Cardiac fibroblast (primary cell): ENCODE data around the gene AK9.

ENCODE experiments used
- DNase-seq, 2 donors: peaks; one replicate each; pipeline versions ENCODE4 v3.0.0 to v3.0.0-alpha.2; 2010; ENCODE audit warnings: low read depth in 2 of 2
- H3K4me3 ChIP-seq, 2 donors: replicated peaks in 1 of 2; 1 replicate in 1 of 2; 2 replicates in 1 of 2; pipeline ENCODE4 v1.5.1; 2011; ENCODE audit warnings: low read depth in 2 of 2, low read length in 2 of 2, mild to moderate bottlenecking in 2 of 2, moderate library complexity in 1 of 2
- CTCF ChIP-seq: IDR thresholded peaks from one replicate; pipeline ENCODE4 v1.5.1; 2011; ENCODE audit warnings: low read depth, mild to moderate bottlenecking, low read length, inconsistent platforms

The AK9 gene

GRCh38 chr6:109453156-109453555 is 237.8 kb downstream of the AK9 start:
- DNase-seq = no peak
- TF ChIP-seq CTCF = no peak
- no peak overlapping the region for H3K4me3 ChIP-seq

GRCh38 chr6:109452181-109452580 is 238.8 kb downstream of the AK9 start:
- H3K4me3 ChIP-seq = no peak overlapping the region
- DNase-seq = no peak
- TF ChIP-seq CTCF = no peak

GRCh38 chr6:109451376-109451775 is 239.6 kb downstream of the AK9 start:
- TF ChIP-seq CTCF = no peak
- H3K4me3 ChIP-seq = no peak overlapping the region
- DNase-seq = no peak

GRCh38 chr6:109450801-109451200 is 240.2 kb downstream of the AK9 start:
- no peak overlapping the region for H3K4me3 ChIP-seq
- DNase-seq = no peak
- no peak for TF ChIP-seq CTCF

GRCh38 chr6:109449795-109450673 is 241.0 kb downstream of the AK9 start:
- TF ChIP-seq CTCF = no peak
- DNase-seq = no peak
- H3K4me3 ChIP-seq = no peak overlapping the region

GRCh38 chr6:109449064-109449794 is 241.8 kb downstream of the AK9 start:
- no peak for TF ChIP-seq CTCF
- DNase-seq = no peak
- no peak overlapping the region for H3K4me3 ChIP-seq
